Activated CD8-positive, alpha-beta memory T cell treated with anti-CD3 and anti-CD28 coated beads, Interleukin-2, amount 50 U/mL, for 24 hours (primary cell): ENCODE results near the gene C11orf91.

ENCODE experiments used
- DNase-seq: peaks from one replicate; pipeline ENCODE4 v3.0.0-alpha.2; 2020; ENCODE audit errors: extremely low read depth

The C11orf91 gene

GRCh38 chr11:33649944-33650343, 50.7 kb downstream of the C11orf91 start:
- DNase-seq, result no peak
